Keratinocyte (primary cell): Measurements from ENCODE around the gene NCS1. TPM values are rescaled to one million over a fixed set of nuclear protein-coding genes. Genes with fewer than 3 reads are reported as not detected.

Experiments
- DNase-seq: peaks from one replicate; pipeline ENCODE4 v3.0.0-alpha.2; 2011; ENCODE audit warnings: low read depth, missing footprints, low spot score
- FAIRE-seq: peaks from 2 replicates; lab custom pipeline; 2011; peaks lifted over from hg19 to GRCh38; lab: Jason Lieb, UNC
- H2AFZ ChIP-seq: 2 replicates; pipeline ENCODE4 v1.6.0; 2012; ENCODE audit warnings: low read length, control low read depth, inconsistent platforms; ENCODE audit not compliant: control insufficient read depth
- H3K27ac ChIP-seq: 2 replicates; pipeline ENCODE4 v1.5.1; 2011; ENCODE audit warnings: low read length; ENCODE audit not compliant: control insufficient read depth, insufficient read depth
- H3K27me3 ChIP-seq: 3 replicates; pipeline ENCODE4 v1.6.0; 2011; ENCODE audit warnings: low read length; ENCODE audit not compliant: control insufficient read depth, insufficient read depth; ENCODE audit errors: extremely low read depth
- H3K36me3 ChIP-seq, 2 experiments: 2 replicates in 1 of 2; 3 replicates in 1 of 2; pipeline ENCODE4 v1.5.1; 2011; ENCODE audit warnings: low read length in 2 of 2, mild to moderate bottlenecking in 1 of 2; ENCODE audit not compliant: control insufficient read depth in 2 of 2, insufficient read depth in 2 of 2; ENCODE audit errors: extremely low read depth in 1 of 2
- H3K4me1 ChIP-seq: 3 replicates; pipeline ENCODE4 v1.5.1; 2011; ENCODE audit warnings: low read length; ENCODE audit not compliant: control insufficient read depth, insufficient read depth; ENCODE audit errors: extremely low read depth
- H3K4me2 ChIP-seq: 3 replicates; pipeline ENCODE4 v1.6.0; 2011; ENCODE audit warnings: low read depth, low read length; ENCODE audit not compliant: control insufficient read depth, insufficient read depth; ENCODE audit errors: extremely low read depth
- H3K4me3 ChIP-seq, 3 experiments: fragments of 200-600 bp in 1 of 3; sonication (generic) in 1 of 3; 2 replicates in 2 of 3; 3 replicates in 1 of 3; pipeline ENCODE4 v1.5.1; 2011 to 2016; ENCODE audit warnings: low read length in 3 of 3, mild to moderate bottlenecking in 3 of 3, control low read depth in 2 of 3, inconsistent platforms in 1 of 3, low read depth in 1 of 3, mixed read lengths in 1 of 3, mixed run types in 1 of 3, moderate library complexity in 1 of 3; ENCODE audit not compliant: control insufficient read depth in 2 of 3, insufficient read depth in 2 of 3; ENCODE audit errors: extremely low read depth in 1 of 3
- H3K79me2 ChIP-seq: 2 replicates; pipeline ENCODE4 v1.6.0; 2012; ENCODE audit warnings: low read length; ENCODE audit not compliant: control insufficient read depth, insufficient read depth
- H3K9ac ChIP-seq: 3 replicates; pipeline ENCODE4 v1.6.0; 2011; ENCODE audit warnings: low read length; ENCODE audit not compliant: control insufficient read depth, insufficient read depth; ENCODE audit errors: extremely low read depth
- H3K9me1 ChIP-seq: 3 replicates; pipeline ENCODE4 v1.6.0; 2011; ENCODE audit warnings: low read length; ENCODE audit not compliant: control insufficient read depth, insufficient read depth; ENCODE audit errors: extremely low read depth
- H3K9me3 ChIP-seq: 2 replicates; pipeline ENCODE4 v1.5.1; 2012; ENCODE audit warnings: low read depth, low read length; ENCODE audit not compliant: control insufficient read depth
- H4K20me1 ChIP-seq: 3 replicates; pipeline ENCODE4 v1.6.0; 2011; ENCODE audit warnings: low read length; ENCODE audit not compliant: control insufficient read depth, insufficient read depth; ENCODE audit errors: extremely low read depth
- CTCF ChIP-seq, 3 experiments: IDR thresholded peaks in 1 of 3; conservative IDR thresholded peaks in 1 of 3; optimal IDR thresholded peaks in 1 of 3; 2 replicates in 2 of 3; 3 replicates in 1 of 3; pipeline versions ENCODE3 to v1.5.1; 2011; ENCODE audit warnings: low read length in 3 of 3, mild to moderate bottlenecking in 3 of 3, moderate library complexity in 2 of 3, control low read depth in 1 of 3, inconsistent platforms in 1 of 3; ENCODE audit not compliant: insufficient read depth in 2 of 3; ENCODE audit errors: extremely low read depth in 1 of 3
- EZH2 ChIP-seq: IDR thresholded peaks from one replicate; pipeline ENCODE4 v1.6.1; 2012; ENCODE audit warnings: inconsistent platforms, mild to moderate bottlenecking, low read length, moderate library complexity
- dilution Hi-C: fragments of 300-500 bp; cut with MboI; formaldehyde crosslinking; loops from one replicate; pipeline ENCODE4 v1.7.0; 2020; ENCODE audit warnings: low sequenced_read_pairs; ENCODE audit not compliant: extremely low pct_ligation_motif_present
- polyA plus RNA-seq, 5 experiments: library from polyadenylated mRNA; depleted of rRNA in 3 of 5; stranded (reverse) in 3 of 5; stranded (forward) in 1 of 5; unstranded in 1 of 5; fragments of >200 nt; gene quantifications; 1 replicate in 1 of 5; 2 replicates in 3 of 5; 3 replicates in 1 of 5; pipeline versions ENCODE4 v1.2.1 to v1.2.3, GENCODE V29; 2011 to 2012; ENCODE audit warnings: missing spikeins in 2 of 5, low read depth in 1 of 5, low replicate concordance in 1 of 5

NCS1 gene
- polyA plus RNA-seq, 1 donor (not counting 4 experiments of a cell fraction or from before 2014, with no cell fraction given): 49.1 TPM

GRCh38 chr9:130137081-130137640 lies 35.0 kb upstream of the NCS1 start:
- no peak for FAIRE-seq

GRCh38 chr9:130137641-130138081 lies 34.5 kb upstream of the NCS1 start:
- Histone ChIP-seq H3K4me1 (peaks cover 25% of the 10 kb centered on the region), H3K79me2 (no peaks in the 10 kb centered on the region), H2AFZ (no peak overlapping the region), H3K4me3 (no peak overlapping the region), H3K9ac (no peak overlapping the region), H4K20me1 (no peaks in the 10 kb centered on the region), H3K27ac (peak overlapping the region; percentile 33), H3K27me3 (no peaks in the 10 kb centered on the region), H3K9me1 (no peaks in the 10 kb centered on the region), H3K36me3 (peaks cover 0 to 3% of the 10 kb centered on the region in 2 experiments), H3K4me2 (no peak overlapping the region), H3K9me3 (no peaks in the 10 kb centered on the region)
- no peak for FAIRE-seq
- TF ChIP-seq CTCF (optimal IDR thresholded peaks at IDR 0.05 in 1 of 3, IDR thresholded peaks at IDR 0.05 in 1 of 3, conservative IDR thresholded peaks at IDR 0.05 in 1 of 3; ENCODE audit: extremely low read depth in 1 of 3, insufficient read depth in 2 of 3, low read length in 3 of 3): no peak
- TF ChIP-seq EZH2: no peak
- dilution Hi-C loops: no loop called here
- DNase-seq: no peak

More at GRCh38 chr9:130137081-130137640, 35.0 kb upstream of the NCS1 start:
- H3K4me1 ChIP-seq: peaks cover 25% of the 10 kb centered on the region
- H3K79me2 ChIP-seq: no peaks in the 10 kb centered on the region
- no peaks in the 10 kb centered on the region for H3K9me1 ChIP-seq
- no peaks in the 10 kb centered on the region for H4K20me1 ChIP-seq
- peak overlapping the region; percentile 33 for H3K27ac ChIP-seq
- no peak for DNase-seq
- no peak overlapping the region for H3K4me2 ChIP-seq
- TF ChIP-seq CTCF (optimal IDR thresholded peaks at IDR 0.05 in 1 of 3, IDR thresholded peaks at IDR 0.05 in 1 of 3, conservative IDR thresholded peaks at IDR 0.05 in 1 of 3; ENCODE audit: extremely low read depth in 1 of 3, insufficient read depth in 2 of 3, low read length in 3 of 3) (no peak), EZH2 (no peak)
- dilution Hi-C loops: no loop called here
- peaks cover 0 to 3% of the 10 kb centered on the region in 2 experiments for H3K36me3 ChIP-seq
- no peaks in the 10 kb centered on the region for H3K27me3 ChIP-seq
- H3K9ac ChIP-seq: no peak overlapping the region
- H3K4me3 ChIP-seq: no peak overlapping the region
- H3K9me3 ChIP-seq: no peaks in the 10 kb centered on the region
- H2AFZ ChIP-seq: no peak overlapping the region
